ENCODE results near the gene ZNF805. TPM values are rescaled to one million over a fixed set of nuclear protein-coding genes. Genes with fewer than 3 reads are reported as not detected.
A peak's percentile ranks its signal among the peaks of the same experiment; 100 is the strongest.

The ZNF805 gene
- total RNA-seq, 1 experiment from 2014 or later, result 14.1 TPM

DNA sequence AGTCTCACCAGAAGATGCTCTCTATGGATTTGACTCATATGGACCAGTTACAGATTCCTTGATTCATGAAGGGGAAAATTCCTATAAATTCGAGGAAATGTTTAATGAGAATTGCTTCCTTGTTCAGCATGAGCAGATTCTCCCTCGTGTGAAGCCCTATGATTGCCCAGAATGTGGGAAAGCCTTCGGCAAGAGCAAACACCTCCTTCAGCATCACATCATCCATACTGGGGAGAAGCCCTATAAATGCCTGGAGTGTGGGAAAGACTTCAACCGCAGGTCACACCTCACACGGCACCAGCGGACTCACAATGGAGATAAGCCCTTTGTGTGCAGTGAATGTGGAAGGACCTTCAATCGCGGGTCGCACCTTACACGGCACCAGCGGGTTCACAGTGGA lies 50.5 kb downstream of the ZNF805 start:
- BruUV-seq (replicated peaks), result no TSS peak
- H3K27me3 Mint-ChIP-seq (ENCODE audit: unreplicated experiment), result no peaks in the 10 kb centered on the region
- CTCF ChIA-PET, result no interaction called here
- H3K36me3 Mint-ChIP-seq (ENCODE audit: insufficient read depth, unreplicated experiment), result peaks cover 59% of the 10 kb centered on the region
- DNase-seq, result no peak
- H3K27ac Mint-ChIP-seq (ENCODE audit: unreplicated experiment), result no peak overlapping the region
- peaks cover 36% of the 10 kb centered on the region for H3K9me3 Mint-ChIP-seq (ENCODE audit: low read depth, unreplicated experiment)
- H3K4me3 Mint-ChIP-seq (ENCODE audit: low read depth, unreplicated experiment), result no peak overlapping the region
- TF ChIP-seq, protein P1, sequence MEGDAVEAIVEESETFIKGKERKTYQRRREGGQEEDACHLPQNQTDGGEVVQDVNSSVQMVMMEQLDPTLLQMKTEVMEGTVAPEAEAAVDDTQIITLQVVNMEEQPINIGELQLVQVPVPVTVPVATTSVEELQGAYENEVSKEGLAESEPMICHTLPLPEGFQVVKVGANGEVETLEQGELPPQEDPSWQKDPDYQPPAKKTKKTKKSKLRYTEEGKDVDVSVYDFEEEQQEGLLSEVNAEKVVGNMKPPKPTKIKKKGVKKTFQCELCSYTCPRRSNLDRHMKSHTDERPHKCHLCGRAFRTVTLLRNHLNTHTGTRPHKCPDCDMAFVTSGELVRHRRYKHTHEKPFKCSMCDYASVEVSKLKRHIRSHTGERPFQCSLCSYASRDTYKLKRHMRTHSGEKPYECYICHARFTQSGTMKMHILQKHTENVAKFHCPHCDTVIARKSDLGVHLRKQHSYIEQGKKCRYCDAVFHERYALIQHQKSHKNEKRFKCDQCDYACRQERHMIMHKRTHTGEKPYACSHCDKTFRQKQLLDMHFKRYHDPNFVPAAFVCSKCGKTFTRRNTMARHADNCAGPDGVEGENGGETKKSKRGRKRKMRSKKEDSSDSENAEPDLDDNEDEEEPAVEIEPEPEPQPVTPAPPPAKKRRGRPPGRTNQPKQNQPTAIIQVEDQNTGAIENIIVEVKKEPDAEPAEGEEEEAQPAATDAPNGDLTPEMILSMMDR (IDR thresholded peaks at IDR 0.05; ENCODE audit: unreplicated experiment), result no peak
- intact Hi-C loops (cut with micrococcal nuclease; ENCODE audit: unreplicated experiment), result no loop called here
- no peaks in the 10 kb centered on the region for H3K4me1 Mint-ChIP-seq (ENCODE audit: low read depth, unreplicated experiment)

DNA sequence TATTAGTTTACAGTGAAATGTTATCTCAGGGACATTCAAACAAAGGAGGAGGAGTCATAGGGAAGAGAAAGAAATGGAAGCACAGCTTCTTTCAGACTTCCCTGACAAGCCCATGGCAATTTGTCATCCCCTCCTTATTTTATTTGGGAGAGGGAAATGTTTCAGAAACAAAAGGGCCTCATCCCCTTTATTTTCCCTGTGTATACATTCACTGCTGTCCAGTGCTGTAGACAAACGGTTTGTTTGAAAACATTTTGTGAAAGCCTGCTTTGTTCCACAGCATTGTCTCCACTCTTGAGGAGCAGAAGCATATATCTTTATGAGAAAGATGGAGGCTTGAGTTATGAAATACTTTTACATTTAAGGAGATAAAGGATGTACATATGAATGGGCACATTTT lies 52.1 kb downstream of the ZNF805 start:
- Mint-ChIP-seq H3K9me3 (ENCODE audit: low read depth, unreplicated experiment) (peaks cover 40% of the 10 kb centered on the region), H3K27me3 (ENCODE audit: unreplicated experiment) (no peaks in the 10 kb centered on the region), H3K36me3 (ENCODE audit: insufficient read depth, unreplicated experiment) (peaks cover 75% of the 10 kb centered on the region), H3K27ac (ENCODE audit: unreplicated experiment) (no peak overlapping the region), H3K4me1 (ENCODE audit: low read depth, unreplicated experiment) (no peaks in the 10 kb centered on the region), H3K4me3 (ENCODE audit: low read depth, unreplicated experiment) (no peak overlapping the region)
- no peak for DNase-seq
- CTCF ChIA-PET, result no interaction called here
- no TSS peak for BruUV-seq (replicated peaks)
- intact Hi-C loops (cut with micrococcal nuclease; ENCODE audit: unreplicated experiment), result no loop called here
- TF ChIP-seq, protein P1 (IDR thresholded peaks at IDR 0.05; ENCODE audit: unreplicated experiment), result no peak

GRCh38 chr19:57293719-57294118 lies 53.3 kb downstream of the ZNF805 start:
- Mint-ChIP-seq H3K27ac (ENCODE audit: unreplicated experiment) (no peak overlapping the region), H3K4me3 (ENCODE audit: low read depth, unreplicated experiment) (no peak overlapping the region), H3K9me3 (ENCODE audit: low read depth, unreplicated experiment) (peaks cover 41% of the 10 kb centered on the region), H3K36me3 (ENCODE audit: insufficient read depth, unreplicated experiment) (peaks cover 86% of the 10 kb centered on the region), H3K4me1 (ENCODE audit: low read depth, unreplicated experiment) (no peaks in the 10 kb centered on the region), H3K27me3 (ENCODE audit: unreplicated experiment) (no peaks in the 10 kb centered on the region)
- intact Hi-C loops (cut with micrococcal nuclease; ENCODE audit: unreplicated experiment), result no loop called here
- CTCF ChIA-PET, result interaction anchor here (0.7 kb wide), 1 partner anchor 271 kb away, joined by 6 read pairs; no protein-coding TSS in a partner anchor
- TF ChIP-seq, protein P1 (IDR thresholded peaks at IDR 0.05; ENCODE audit: unreplicated experiment), result no peak
- no peak for DNase-seq
- BruUV-seq (replicated peaks), result no TSS peak

GRCh38 chr19:57302020-57302465 lies 61.6 kb downstream of the ZNF805 start:
- CTCF ChIA-PET, result no interaction called here
- H3K27me3 Mint-ChIP-seq (ENCODE audit: unreplicated experiment), result no peaks in the 10 kb centered on the region
- H3K4me1 Mint-ChIP-seq (ENCODE audit: low read depth, unreplicated experiment), result no peaks in the 10 kb centered on the region
- H3K9me3 Mint-ChIP-seq (ENCODE audit: low read depth, unreplicated experiment), result peaks cover 21% of the 10 kb centered on the region
- H3K4me3 Mint-ChIP-seq (ENCODE audit: low read depth, unreplicated experiment), result no peak overlapping the region
- peaks cover 84% of the 10 kb centered on the region for H3K36me3 Mint-ChIP-seq (ENCODE audit: insufficient read depth, unreplicated experiment)
- peak overlapping the region; percentile 17 for H3K27ac Mint-ChIP-seq (ENCODE audit: unreplicated experiment)
- TF ChIP-seq, protein P1 (IDR thresholded peaks at IDR 0.05; ENCODE audit: unreplicated experiment), result no peak
- no TSS peak for BruUV-seq (replicated peaks)
- no peak for DNase-seq
- intact Hi-C loops (cut with micrococcal nuclease; ENCODE audit: unreplicated experiment), result no loop called here

All from Calu3 (cell line).